Spinal cord (tissue), 10 donors: ENCODE results near the gene EMP2. TPM values are rescaled to one million over a fixed set of nuclear protein-coding genes. Genes with fewer than 3 reads are reported as not detected.

Experiments
- DNase-seq, 6 donors: peaks; one replicate each; pipeline versions ENCODE4 v3.0.0 to v3.0.0-alpha.2; 2013 to 2015; ENCODE audit warnings: low spot score in 6 of 6, low read depth in 4 of 6
- H3K27ac ChIP-seq: one replicate; pipeline ENCODE4 v1.5.1; 2013; ENCODE audit warnings: low read depth, low read length, control low read depth
- H3K27me3 ChIP-seq: one replicate; pipeline ENCODE4 v1.6.1; 2013; ENCODE audit warnings: low read length; ENCODE audit not compliant: control insufficient read depth, insufficient read depth
- H3K36me3 ChIP-seq: one replicate; pipeline ENCODE4 v1.6.1; 2013; ENCODE audit warnings: low read length; ENCODE audit not compliant: control insufficient read depth, insufficient read depth
- H3K4me1 ChIP-seq: one replicate; pipeline ENCODE4 v1.6.1; 2013; ENCODE audit warnings: low read length; ENCODE audit not compliant: control insufficient read depth, insufficient read depth
- H3K4me3 ChIP-seq: one replicate; pipeline ENCODE4 v1.5.1; 2013; ENCODE audit warnings: low read depth, low read length, control low read depth
- H3K9me3 ChIP-seq: one replicate; pipeline ENCODE4 v1.6.1; 2013; ENCODE audit warnings: low read length; ENCODE audit not compliant: control insufficient read depth, insufficient read depth
- WGBS: methylation state at CpG from one replicate; pipeline ENCODE4 v1.1.5; 2013; ENCODE audit warnings: missing lambda C conversion rate; ENCODE audit not compliant: insufficient coverage; 5-methylcytosine and 5-hydroxymethylcytosine counted together
- polyA plus RNA-seq, 2 donors: library from polyadenylated mRNA; unstranded; fragments of 120-200 nt; gene quantifications; one replicate each; pipeline ENCODE4 v1.2.1, GENCODE V29; 2013; ENCODE audit not compliant: insufficient read length in 2 of 2
- total RNA-seq, 2 donors: library from RNA; depleted of rRNA in 1 of 2; stranded (reverse); fragments of 120-200 nt in 1 of 2; fragments of >200 nt in 1 of 2; gene quantifications; one replicate each; pipeline versions ENCODE4 v1.2.3 to v1.2.4, GENCODE V29; 2013 to 2014
- donor health status: healthy.

The EMP2 gene
- total and polyA plus RNA-seq, 4 donors: 19.7 to 40.9 (median 30.9) TPM

DNA sequence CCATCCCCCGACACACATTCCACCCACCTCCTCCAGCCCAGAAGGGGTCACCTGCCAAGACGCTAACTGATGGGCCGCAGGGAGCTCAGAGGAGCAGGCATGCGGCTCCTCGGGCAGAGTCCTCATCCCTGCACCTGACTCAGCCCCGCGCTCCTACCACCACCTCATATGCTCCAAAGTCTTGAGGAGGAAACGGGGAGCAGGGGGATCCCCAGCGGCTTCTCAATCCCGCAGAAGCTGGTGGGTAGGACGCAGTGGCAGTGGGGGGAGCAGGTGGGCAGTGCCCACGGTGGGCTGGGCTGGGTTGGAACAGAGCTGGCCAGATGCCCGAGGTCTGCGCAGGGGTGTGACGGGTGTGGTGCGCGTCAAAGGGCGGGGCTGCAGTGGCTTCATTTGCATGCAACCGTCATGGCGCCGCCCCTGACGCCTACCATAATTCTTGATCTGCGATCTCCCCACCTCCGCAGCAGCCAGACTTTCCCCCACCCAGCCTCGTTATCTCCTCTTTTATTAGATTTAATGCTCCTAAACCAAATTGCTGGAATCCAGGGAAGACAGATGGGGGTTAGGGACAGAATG, 39.0 kb upstream of the EMP2 start:
- DNase-seq: peak in 3 of 6 donors; percentile 29 to 69 (median 69)
- H3K27ac ChIP-seq: peak overlapping the region; percentile 0

DNA sequence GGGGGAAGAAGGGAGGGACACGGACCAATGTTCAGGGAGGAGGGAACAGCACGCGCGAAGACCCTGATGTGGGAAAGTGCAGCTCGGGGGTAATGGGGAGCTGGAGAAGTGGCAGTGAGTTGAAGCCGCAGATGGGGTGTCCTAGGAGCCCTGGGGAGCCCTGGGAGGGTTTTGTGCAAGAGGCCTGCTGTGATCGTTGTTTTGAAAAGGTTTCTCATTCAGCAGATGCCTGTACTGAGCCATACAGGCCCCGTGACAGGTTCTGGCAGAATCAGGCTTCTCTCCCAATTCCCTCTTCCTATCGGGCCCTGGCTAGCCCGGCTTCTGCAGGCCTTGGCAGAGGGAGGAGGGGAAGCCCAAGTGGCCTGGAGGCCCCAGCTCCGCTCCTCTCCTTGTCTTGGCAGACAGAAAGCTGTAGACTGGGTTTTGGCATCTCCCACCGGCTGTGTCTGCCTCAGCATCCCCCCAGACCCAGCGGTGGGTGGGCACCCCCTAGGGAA, 38.4 kb upstream of the EMP2 start:
- Histone ChIP-seq H3K4me3 (peak overlapping the region; percentile 12), H3K27ac (peak overlapping the region; percentile 0), H3K4me1 (peaks cover 40% of the 10 kb centered on the region), H3K36me3 (no peaks in the 10 kb centered on the region), H3K27me3 (no peaks in the 10 kb centered on the region), H3K9me3 (no peaks in the 10 kb centered on the region)
- 52% methylated on average over 10 of the region's 13 CpGs for WGBS
- peak in 2 of 6 donors; percentile 18 to 44 for DNase-seq

More for the DNA sequence above, 39.0 kb upstream of the EMP2 start:
- Histone ChIP-seq H3K27me3 (no peaks in the 10 kb centered on the region), H3K9me3 (no peaks in the 10 kb centered on the region), H3K4me3 (peak overlapping the region; percentile 12), H3K36me3 (no peaks in the 10 kb centered on the region), H3K4me1 (peaks cover 40% of the 10 kb centered on the region)
- WGBS: 18% methylated on average over 19 of the region's 25 CpGs

GRCh38 chr16:10617662-10618420, 37.4 kb upstream of the EMP2 start:
- peak in 1 of 6 donors; percentile 13 for DNase-seq
- H3K27me3 ChIP-seq: no peaks in the 10 kb centered on the region
- no peaks in the 10 kb centered on the region for H3K9me3 ChIP-seq
- no peak overlapping the region for H3K4me3 ChIP-seq
- H3K36me3 ChIP-seq: no peaks in the 10 kb centered on the region
- H3K4me1 ChIP-seq: peaks cover 42% of the 10 kb centered on the region
- WGBS: 45% methylated on average over 3 of the region's 12 CpGs
- H3K27ac ChIP-seq: peak overlapping the region; percentile 59

- WGBS: 18% methylated on average over 10 of the region's 14 CpGs
- DNase-seq: peak in 4 of 6 donors; percentile 33 to 83 (median 57)
- Histone ChIP-seq H3K27me3 (no peaks in the 10 kb centered on the region), H3K4me3 (no peak overlapping the region), H3K36me3 (no peaks in the 10 kb centered on the region), H3K9me3 (no peaks in the 10 kb centered on the region), H3K27ac (peak overlapping the region; percentile 89), H3K4me1 (peaks cover 46% of the 10 kb centered on the region)
These were observed 36.6 kb upstream of the EMP2 start for GRCh38 chr16:10616756-10617640.

DNA sequence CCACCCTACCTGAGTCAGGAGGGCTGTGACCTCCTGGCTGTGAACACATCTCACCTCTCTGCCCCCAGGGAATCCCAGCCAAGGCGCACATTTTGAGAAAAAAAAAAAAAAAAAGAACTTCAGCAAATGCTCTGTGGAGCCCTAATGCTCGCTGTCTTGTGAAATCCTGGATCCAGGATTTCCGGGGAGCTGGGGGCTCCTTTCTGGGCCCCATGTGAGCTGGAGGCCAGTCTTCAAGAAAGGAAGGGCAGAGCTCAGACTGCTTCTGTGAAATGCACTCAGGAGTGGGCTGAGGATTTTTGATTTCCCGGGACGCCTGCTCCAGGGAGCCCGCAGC, 36.0 kb upstream of the EMP2 start:
- DNase-seq: peak in 1 of 6 donors; percentile 22
- H3K9me3 ChIP-seq: no peaks in the 10 kb centered on the region
- peak overlapping the region; percentile 89 for H3K27ac ChIP-seq
- H3K27me3 ChIP-seq: no peaks in the 10 kb centered on the region
- H3K4me1 ChIP-seq: peaks cover 46% of the 10 kb centered on the region
- no peak overlapping the region for H3K4me3 ChIP-seq
- WGBS: 51% methylated on average over 6 of the region's 6 CpGs
- H3K36me3 ChIP-seq: no peaks in the 10 kb centered on the region

DNA sequence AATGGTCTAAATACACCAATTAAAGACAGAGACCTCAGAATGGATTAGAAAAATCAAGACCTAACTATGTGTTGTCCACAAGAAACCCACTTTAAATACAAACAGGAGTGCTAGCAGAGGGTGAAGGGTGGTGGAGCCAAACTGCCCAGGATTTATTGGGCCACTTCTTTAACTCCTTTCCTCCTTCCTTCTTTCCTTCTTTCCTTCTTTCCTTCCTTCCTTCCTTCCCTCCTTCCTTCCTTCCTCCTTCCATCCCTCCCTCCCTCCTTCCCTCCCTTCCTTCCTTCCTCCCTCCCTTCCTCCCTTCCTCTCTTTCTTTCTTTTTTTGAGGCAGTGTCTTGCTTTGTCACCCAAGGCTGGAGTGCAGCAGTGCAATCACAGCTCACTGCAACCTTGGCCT, 34.3 kb upstream of the EMP2 start:
- no peak for DNase-seq

DNA sequence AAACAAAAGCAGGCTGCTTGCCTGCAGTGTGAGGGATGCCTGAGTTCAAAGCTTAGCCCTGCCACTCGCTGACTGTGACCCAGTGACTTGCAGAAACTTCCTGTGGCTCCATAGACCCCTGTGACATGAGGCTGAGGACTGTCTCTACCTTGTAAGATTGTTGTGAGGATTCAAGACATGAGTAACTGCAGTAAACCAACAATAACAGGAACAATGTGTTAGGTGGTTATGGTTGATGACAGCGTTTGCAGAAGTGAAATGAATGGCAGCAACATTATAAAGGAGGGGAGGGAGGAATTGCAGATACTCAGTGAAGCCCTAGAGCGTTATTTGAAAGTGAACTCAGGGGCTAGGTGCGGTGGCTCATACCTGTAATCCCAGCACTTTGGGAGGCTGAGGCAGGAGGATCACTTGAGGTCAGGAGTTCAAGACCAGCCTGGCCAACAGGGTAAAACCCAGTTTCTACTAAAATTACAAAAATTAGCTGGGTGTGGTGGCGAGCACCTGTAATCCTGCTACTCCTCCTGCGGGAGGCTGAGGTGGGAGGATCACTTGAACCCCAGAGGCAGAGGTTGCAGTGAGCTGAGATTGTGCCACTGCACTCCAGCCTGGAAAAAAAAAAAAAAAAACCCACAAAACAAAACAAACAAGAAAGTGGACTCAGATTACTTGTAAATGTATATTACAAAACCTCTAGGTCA, 33.5 kb upstream of the EMP2 start:
- H3K4me1 ChIP-seq: peaks cover 38% of the 10 kb centered on the region
- H3K9me3 ChIP-seq: no peaks in the 10 kb centered on the region
- no peaks in the 10 kb centered on the region for H3K36me3 ChIP-seq
- 63% methylated on average over 3 of the region's 6 CpGs for WGBS
- H3K27me3 ChIP-seq: no peaks in the 10 kb centered on the region
- DNase-seq: no peak
- no peak overlapping the region for H3K27ac ChIP-seq
- no peak overlapping the region for H3K4me3 ChIP-seq

More for the DNA sequence above, 34.3 kb upstream of the EMP2 start:
- no peaks in the 10 kb centered on the region for H3K27me3 ChIP-seq
- H3K36me3 ChIP-seq: no peaks in the 10 kb centered on the region
- peaks cover 41% of the 10 kb centered on the region for H3K4me1 ChIP-seq
- H3K27ac ChIP-seq: no peak overlapping the region
- no peak overlapping the region for H3K4me3 ChIP-seq
- H3K9me3 ChIP-seq: no peaks in the 10 kb centered on the region

DNA sequence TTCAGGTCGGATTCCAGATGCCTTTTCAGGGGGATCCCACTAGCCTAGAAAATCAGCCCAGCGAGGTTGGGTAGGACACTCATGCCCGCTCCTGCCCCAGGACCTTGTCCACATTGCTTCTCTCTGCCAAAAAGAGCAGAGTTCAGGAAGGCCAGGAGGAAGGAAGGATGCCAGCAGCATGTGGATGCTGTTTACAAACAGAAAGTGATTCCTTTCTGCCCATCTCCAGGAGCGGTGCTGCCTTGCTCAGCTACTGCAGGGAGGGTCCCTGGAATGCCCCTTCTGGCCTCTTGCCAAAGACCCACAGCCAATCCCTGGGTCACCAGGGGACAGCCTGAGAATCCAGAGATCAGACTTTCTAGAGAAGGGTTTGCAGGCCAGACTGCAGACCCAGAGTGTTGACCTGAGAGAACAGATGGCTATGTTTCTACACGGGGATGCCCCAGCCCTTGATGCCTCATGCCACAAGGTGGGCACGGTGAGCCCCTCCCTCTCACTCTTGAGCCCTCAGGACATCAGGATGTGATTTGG, 32.3 kb upstream of the EMP2 start:
- peak in 2 of 6 donors; percentile 9 to 24 for DNase-seq
- no peaks in the 10 kb centered on the region for H3K9me3 ChIP-seq
- H3K27ac ChIP-seq: no peak overlapping the region
- no peak overlapping the region for H3K4me3 ChIP-seq
- H3K27me3 ChIP-seq: no peaks in the 10 kb centered on the region
- no peaks in the 10 kb centered on the region for H3K36me3 ChIP-seq
- peaks cover 28% of the 10 kb centered on the region for H3K4me1 ChIP-seq
- 51% methylated on average over 4 of the region's 6 CpGs for WGBS

DNA sequence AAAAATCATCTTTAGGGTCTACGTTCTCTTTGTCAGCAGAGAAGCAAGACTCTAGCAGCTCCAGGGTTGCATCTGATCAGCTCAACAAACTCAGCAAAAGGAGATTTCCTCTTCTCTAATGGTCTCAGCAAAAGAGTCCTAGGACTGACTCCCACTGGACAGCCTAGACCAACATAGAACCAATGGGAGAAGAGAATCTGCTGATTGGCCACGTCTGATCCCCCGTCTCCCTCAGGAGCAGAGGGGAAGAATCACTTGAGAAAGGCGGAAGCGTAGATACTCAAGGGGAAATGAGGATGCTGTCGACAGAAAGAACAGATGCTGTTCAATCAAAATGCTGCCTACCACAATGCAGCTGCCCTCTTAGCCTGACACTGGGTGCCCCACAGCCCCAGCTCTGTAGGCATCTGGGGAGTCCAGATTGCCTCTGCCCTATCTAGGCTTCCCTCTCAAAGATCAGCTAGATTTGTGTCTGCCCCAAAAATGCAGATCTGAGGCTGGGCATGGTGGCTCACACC, 31.5 kb upstream of the EMP2 start:
- H3K36me3 ChIP-seq: no peaks in the 10 kb centered on the region
- no peaks in the 10 kb centered on the region for H3K9me3 ChIP-seq
- H3K27ac ChIP-seq: no peak overlapping the region
- H3K27me3 ChIP-seq: no peaks in the 10 kb centered on the region
- H3K4me1 ChIP-seq: peaks cover 20% of the 10 kb centered on the region
- H3K4me3 ChIP-seq: no peak overlapping the region
- 80% methylated on average over 2 of the region's 6 CpGs for WGBS
- peak in 1 of 6 donors; percentile 17 for DNase-seq
